ES-I3 (cell line): ENCODE data around the gene PLCZ1.
"Not testable (repeated sequence)": the region's sequence is repeated elsewhere in the genome, so short reads cannot be mapped to it uniquely, and the experiment has no call there.

Source experiments
- H3K36me3 ChIP-seq: 2 replicates; pipeline ENCODE4 v1.6.1; 2013; ENCODE audit warnings: mild to moderate bottlenecking, low read length, control low read depth, moderate library complexity; ENCODE audit not compliant: insufficient read depth
- H3K4me1 ChIP-seq: 2 replicates; pipeline ENCODE4 v1.6.1; 2013; ENCODE audit warnings: mild to moderate bottlenecking, control low read depth, low read length; ENCODE audit not compliant: insufficient read depth
- H3K9ac ChIP-seq: 2 replicates; pipeline ENCODE4 v1.6.1; 2013; ENCODE audit warnings: low read depth, mild to moderate bottlenecking, low read length, moderate library complexity
- H3K9me3 ChIP-seq: 2 replicates; pipeline ENCODE4 v1.6.1; 2013; ENCODE audit warnings: mild to moderate bottlenecking, low read length, moderate library complexity; ENCODE audit not compliant: control insufficient read depth, insufficient read depth

PLCZ1 gene

GRCh38 chr12:18737819-18738218, at the start of gene PLCZ1, which contains the start of gene CAPZA3:
TSS of gene PLCZ1 (minus strand) at chr12:18738012. CDS start at chr12:18737371, 641 bp downstream.
TSS of gene CAPZA3 (plus strand) at chr12:18738119. CDS start at chr12:18738269, 150 bp downstream.
- H3K9me3 ChIP-seq: peaks cover 3% of the 10 kb centered on the region
- no peaks in the 10 kb centered on the region for H3K4me1 ChIP-seq
- no peak within 1 kb of the TSS for H3K9ac ChIP-seq

DNA sequence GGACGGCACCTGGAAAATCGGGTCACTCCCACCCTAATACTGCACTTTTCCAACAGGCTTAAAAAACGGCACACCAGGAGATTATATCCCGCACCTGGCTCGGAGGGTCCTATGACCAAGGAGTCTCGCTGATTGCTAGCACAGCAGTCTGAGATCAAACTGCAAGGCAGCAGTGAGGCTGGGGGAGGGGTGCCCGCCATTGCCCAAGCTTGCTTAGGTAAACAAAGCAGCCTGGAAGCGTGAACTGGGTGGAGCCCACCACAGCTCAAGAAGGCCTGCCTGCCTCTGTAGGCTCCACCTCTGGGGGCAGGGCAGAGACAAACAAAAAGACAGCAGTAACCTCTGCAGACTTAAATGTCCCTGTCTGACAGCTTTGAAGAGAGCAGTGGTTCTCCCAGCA, 47.7 kb upstream of the PLCZ1 start:
- not testable (repeated sequence) for H3K9ac ChIP-seq, H3K9me3 ChIP-seq, H3K36me3 ChIP-seq, H3K4me1 ChIP-seq

More at GRCh38 chr12:18737819-18738218, at the start of gene PLCZ1, which contains the start of gene CAPZA3:
- no peaks in the 10 kb centered on the region; the same call in 1 of the 2 replicates for H3K36me3 ChIP-seq

DNA sequence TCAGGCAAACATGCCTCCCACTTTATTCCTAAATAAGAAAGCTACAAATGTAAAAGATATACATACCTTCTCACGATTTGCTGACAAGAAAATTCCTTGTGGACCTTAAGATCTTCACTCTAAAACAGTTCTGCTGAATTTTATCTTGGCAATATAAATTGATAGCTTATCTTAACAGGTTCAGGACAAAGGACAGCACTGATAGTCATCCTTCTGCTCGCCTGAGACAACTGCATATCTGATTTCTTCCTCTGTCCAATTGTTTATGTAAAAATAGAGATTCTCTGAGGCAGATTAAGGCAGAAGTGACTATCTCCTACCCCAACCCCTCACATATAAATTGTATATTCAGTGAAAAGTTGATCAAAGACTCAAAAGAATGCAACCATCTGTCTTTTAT, 45.0 kb upstream of the PLCZ1 start:
- Histone ChIP-seq H3K4me1 (no peaks in the 10 kb centered on the region), H3K9ac (no peak overlapping the region), H3K9me3 (no peaks in the 10 kb centered on the region), H3K36me3 (no peaks in the 10 kb centered on the region)

DNA sequence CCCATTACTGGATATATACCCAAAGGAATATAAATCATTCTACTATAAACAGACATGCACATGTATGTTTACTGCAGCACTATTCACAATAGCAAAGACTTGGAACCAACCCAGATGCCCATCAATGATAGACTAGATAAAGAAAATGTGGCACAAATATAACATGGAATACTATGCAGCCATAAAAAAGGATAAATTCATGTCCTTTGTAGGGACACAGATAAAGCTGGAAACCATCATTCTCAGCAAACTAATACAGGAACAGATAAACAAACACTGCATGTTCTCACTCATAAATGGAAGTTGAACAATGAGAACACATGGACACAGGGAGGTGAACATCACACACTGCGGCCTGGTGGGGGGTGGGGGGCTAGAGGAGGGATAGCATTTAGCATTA, 28.7 kb upstream of the PLCZ1 start:
- not testable (repeated sequence) for H3K4me1 ChIP-seq, H3K9me3 ChIP-seq, H3K9ac ChIP-seq, H3K36me3 ChIP-seq

- Histone ChIP-seq H3K9ac (no peak overlapping the region), H3K36me3 (no peaks in the 10 kb centered on the region), H3K9me3 (no peaks in the 10 kb centered on the region), H3K4me1 (peaks cover 28% of the 10 kb centered on the region)
Measured at GRCh38 chr12:18755341-18755740, 17.5 kb upstream of the PLCZ1 start.

- H3K36me3 ChIP-seq: no peaks in the 10 kb centered on the region
- H3K4me1 ChIP-seq: peaks cover 40% of the 10 kb centered on the region
- H3K9ac ChIP-seq: 0 out of 2 replicates have a peak overlapping the region, but pooled peaks have one; percentile 3
- H3K9me3 ChIP-seq: no peaks in the 10 kb centered on the region
Measured at GRCh38 chr12:18754124-18754707, 16.4 kb upstream of the PLCZ1 start.

DNA sequence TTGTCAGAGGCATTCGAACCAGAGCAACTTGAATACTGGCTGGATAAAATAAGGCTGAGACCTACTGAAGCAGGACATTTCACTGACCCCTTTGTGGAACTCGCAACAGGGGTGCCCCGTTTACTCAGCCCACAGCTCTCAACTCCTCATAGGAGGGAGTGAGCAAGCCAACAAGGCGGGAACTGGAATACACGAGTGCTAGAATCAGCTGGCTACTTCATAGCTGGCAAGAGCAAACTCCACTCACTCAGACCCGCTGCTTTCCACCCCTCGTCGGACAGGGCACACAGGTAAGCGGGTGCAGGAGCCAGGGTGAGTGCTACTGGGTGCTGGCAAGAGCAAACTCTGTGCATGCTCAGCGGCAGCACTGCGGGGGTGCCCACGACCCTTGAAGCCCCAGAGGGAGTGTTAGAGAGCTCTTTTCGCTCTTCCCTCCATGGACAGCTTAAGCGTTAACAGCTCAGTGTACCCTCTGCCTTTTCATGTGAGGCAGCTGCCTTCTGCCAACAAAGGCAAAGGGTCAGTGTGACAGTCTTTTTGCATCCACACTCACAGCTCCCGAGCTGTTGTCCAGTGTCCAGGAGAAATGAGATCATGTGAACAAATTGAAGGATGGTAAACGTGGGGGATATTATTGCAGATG, 15.8 kb upstream of the PLCZ1 start:
- peaks cover 45% of the 10 kb centered on the region for H3K4me1 ChIP-seq
- H3K9me3 ChIP-seq: no peaks in the 10 kb centered on the region
- H3K36me3 ChIP-seq: no peaks in the 10 kb centered on the region
- H3K9ac ChIP-seq: 0 out of 2 replicates have a peak overlapping the region, but pooled peaks have one; percentile 3

GRCh38 chr12:18752947-18753346, 15.1 kb upstream of the PLCZ1 start:
- Histone ChIP-seq H3K9ac (peak overlapping the region; percentile 6; the same call in 1 of the 2 replicates), H3K9me3 (no peaks in the 10 kb centered on the region), H3K4me1 (peaks cover 52% of the 10 kb centered on the region), H3K36me3 (no peaks in the 10 kb centered on the region)

DNA sequence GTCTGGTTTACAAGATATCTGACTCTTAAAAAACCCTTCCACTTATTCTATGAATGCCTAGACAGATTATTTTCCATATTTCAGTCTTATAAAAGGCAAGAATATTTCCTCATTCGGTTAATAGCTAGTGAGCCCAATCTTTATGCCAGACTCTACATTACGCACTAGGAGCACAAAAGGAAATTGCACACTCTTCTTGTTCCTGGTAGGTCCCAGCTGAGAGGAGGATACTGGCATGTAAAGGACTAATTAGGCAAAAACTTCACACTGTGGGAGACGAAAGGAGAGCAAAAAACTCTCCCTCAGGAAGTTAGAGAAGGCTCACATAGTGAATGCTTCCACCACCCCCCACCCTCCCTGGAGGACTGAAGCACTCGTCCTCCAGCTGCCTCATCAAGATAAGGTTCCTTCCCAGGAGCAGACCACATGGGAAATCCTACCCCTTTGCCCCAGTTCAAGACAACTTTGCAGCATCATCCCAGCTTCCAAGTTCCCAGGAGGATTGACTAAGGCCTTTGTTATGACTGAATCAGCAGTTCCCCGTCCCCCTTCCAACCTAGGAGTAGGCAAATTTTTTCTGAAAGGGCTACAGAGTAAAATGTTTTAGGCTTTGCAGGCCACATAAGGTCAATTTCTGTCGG, 14.6 kb upstream of the PLCZ1 start:
- no peaks in the 10 kb centered on the region for H3K9me3 ChIP-seq
- peak overlapping the region; percentile 6; the same call in 1 of the 2 replicates for H3K9ac ChIP-seq
- no peaks in the 10 kb centered on the region for H3K36me3 ChIP-seq
- H3K4me1 ChIP-seq: peaks cover 54% of the 10 kb centered on the region

- Histone ChIP-seq H3K36me3 (no peaks in the 10 kb centered on the region), H3K9me3 (no peaks in the 10 kb centered on the region), H3K9ac (no peak overlapping the region), H3K4me1 (peaks cover 54% of the 10 kb centered on the region)
Measured at GRCh38 chr12:18751866-18752265, 14.1 kb upstream of the PLCZ1 start.

- Histone ChIP-seq H3K9ac (no peak overlapping the region), H3K36me3 (no peaks in the 10 kb centered on the region), H3K9me3 (no peaks in the 10 kb centered on the region), H3K4me1 (peaks cover 55% of the 10 kb centered on the region)
Measured at GRCh38 chr12:18750085-18750484, 12.3 kb upstream of the PLCZ1 start.

DNA sequence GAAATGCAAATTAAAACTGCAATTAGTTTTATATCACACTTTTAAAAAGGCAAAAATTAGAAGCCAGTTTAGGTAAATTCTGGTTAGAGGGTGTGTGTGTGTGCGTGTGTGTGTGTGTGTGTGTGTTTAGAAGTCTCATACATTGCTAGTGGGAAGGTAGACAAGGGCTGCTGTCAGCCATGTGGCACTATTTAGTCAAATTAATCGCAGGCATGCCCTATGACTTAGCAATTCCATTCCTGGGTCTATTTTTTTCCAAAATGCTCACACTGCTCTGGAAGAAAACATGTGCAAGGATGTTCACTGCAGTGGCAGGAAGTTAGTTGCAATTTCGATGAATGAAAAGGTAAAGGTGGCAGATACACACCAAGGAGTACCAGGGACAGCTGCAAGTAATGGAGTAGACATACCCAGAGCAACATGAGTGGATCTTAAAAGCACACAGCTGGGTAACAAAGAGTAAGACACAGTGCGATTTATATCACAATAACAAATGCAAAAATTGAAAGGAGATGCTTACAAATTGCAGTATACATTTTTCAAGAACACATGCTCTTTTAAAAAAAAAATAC, 11.7 kb upstream of the PLCZ1 start:
- Histone ChIP-seq H3K4me1 (peaks cover 54% of the 10 kb centered on the region), H3K9me3 (no peaks in the 10 kb centered on the region), H3K9ac (no peak overlapping the region), H3K36me3 (no peaks in the 10 kb centered on the region)

DNA sequence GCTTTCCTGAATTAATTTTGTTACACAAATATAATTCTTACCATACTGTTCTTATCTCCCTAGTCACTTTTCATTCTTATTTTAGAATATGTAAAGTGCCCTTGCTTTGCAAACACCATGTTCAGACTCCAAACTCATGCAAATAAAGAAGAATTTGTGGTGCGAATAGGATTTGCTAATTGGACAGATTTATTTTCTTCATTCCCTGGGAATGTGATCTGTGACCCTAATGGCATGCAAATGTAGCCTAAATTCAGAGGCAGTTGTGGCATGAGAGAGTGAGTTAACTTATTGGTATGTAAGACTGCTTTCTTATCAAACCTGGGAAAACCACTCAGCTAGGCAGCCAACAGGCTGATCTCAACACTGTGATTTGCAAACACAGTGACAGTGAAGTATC, 10.1 kb upstream of the PLCZ1 start:
- peaks cover 39% of the 10 kb centered on the region for H3K4me1 ChIP-seq
- no peaks in the 10 kb centered on the region for H3K9me3 ChIP-seq
- H3K36me3 ChIP-seq: no peaks in the 10 kb centered on the region
- H3K9ac ChIP-seq: no peak overlapping the region

DNA sequence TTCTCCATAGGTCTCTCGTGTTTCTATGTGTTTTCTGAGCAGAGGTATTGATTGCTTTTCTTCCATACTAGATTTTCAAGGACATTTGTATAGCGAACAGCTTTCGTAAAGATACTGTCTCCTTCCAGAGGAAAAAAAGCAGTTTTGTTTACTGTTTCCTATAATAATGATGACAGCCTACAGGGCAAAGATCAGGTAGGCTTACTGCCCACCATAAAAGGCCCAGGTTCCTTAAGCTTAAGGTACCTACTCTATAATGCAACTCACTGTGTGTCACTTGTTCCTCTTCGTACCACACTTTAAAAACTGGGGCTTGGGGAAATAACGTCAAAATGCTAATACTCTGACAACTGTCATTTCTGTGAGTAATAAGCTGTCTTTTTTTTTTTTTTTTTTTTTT, 6.7 kb downstream of the PLCZ1 start:
- no peaks in the 10 kb centered on the region; the same call in 1 of the 2 replicates for H3K36me3 ChIP-seq
- H3K9me3 ChIP-seq: peaks cover 3% of the 10 kb centered on the region
- no peaks in the 10 kb centered on the region for H3K4me1 ChIP-seq
- H3K9ac ChIP-seq: no peak overlapping the region
